ENCODE measurements around the gene HEXIM1.
A peak's percentile ranks its signal among the peaks of the same experiment; 100 is the strongest.

DNA sequence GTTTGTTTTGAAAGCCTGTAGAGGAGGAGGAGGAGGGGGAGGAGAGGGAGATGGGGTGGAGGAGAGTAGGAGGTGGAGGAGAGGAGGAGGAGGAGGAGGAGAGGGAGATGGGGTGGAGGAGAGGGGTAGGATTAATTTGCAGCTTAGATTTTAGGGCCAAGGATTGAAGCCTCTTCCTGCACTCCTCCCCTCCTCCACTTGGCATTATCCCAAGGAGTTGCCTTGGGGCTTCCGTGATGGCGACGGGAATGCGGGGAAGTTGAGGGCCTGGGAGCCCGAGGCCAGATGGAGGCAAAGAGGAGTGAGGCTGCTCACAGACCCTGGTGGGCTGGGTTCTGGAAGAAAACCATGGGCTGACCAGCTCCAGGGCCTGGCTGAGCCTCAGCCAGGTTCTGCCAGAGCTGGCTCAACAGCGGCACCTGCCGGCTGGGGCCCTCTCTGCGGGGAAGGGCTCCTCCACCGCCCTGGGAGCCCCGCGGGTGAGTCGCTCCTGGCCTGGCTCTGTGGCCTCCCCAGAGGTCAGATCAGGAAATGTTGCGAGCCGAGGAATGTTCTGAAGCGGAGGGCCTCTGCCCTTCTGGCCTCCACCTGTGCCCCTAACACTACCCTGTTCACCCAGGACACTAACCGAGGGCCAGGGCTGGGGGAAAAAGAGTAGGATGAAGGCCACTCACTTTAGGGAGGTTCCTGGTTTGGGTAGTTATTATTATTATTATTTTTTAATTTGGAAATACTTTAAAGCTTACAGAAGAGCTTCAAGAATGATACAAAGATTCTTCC lies 49.5 kb downstream of the HEXIM1 start:
- TF ChIP-seq, protein P1, sequence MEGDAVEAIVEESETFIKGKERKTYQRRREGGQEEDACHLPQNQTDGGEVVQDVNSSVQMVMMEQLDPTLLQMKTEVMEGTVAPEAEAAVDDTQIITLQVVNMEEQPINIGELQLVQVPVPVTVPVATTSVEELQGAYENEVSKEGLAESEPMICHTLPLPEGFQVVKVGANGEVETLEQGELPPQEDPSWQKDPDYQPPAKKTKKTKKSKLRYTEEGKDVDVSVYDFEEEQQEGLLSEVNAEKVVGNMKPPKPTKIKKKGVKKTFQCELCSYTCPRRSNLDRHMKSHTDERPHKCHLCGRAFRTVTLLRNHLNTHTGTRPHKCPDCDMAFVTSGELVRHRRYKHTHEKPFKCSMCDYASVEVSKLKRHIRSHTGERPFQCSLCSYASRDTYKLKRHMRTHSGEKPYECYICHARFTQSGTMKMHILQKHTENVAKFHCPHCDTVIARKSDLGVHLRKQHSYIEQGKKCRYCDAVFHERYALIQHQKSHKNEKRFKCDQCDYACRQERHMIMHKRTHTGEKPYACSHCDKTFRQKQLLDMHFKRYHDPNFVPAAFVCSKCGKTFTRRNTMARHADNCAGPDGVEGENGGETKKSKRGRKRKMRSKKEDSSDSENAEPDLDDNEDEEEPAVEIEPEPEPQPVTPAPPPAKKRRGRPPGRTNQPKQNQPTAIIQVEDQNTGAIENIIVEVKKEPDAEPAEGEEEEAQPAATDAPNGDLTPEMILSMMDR (IDR thresholded peaks at IDR 0.05 in 8 of 11, conservative IDR thresholded peaks at IDR 0.05 in 3 of 11): peak; percentile 95 to 99 (median 99)
- no peak for TF ChIP-seq POLR2A (IDR thresholded peaks at IDR 0.05)
- TF ChIP-seq POLR2AphosphoS5 (IDR thresholded peaks at IDR 0.05): peak; percentile 77 to 85 (median 78)
